Liver (tissue), 9 donors: ENCODE data around the gene CFAP221. TPM values are rescaled to one million over a fixed set of nuclear protein-coding genes. Genes with fewer than 3 reads are reported as not detected.

Source experiments
- DNase-seq: peaks from one replicate; pipeline ENCODE4 v3.0.0-alpha.2; 2017; ENCODE audit warnings: low spot score
- H3K27ac ChIP-seq, 2 donors: one replicate each; pipeline ENCODE4 v1.7.0; 2013; ENCODE audit warnings: inconsistent platforms in 2 of 2, low read length in 2 of 2, control low read depth in 1 of 2, low read depth in 1 of 2, mild to moderate bottlenecking in 1 of 2
- H3K27me3 ChIP-seq, 4 donors: one replicate each; pipeline versions ENCODE4 v1.6.1 to v1.7.0; 2013; ENCODE audit warnings: low read length in 3 of 4, inconsistent platforms in 1 of 4, mild to moderate bottlenecking in 1 of 4, moderate library complexity in 1 of 4; ENCODE audit not compliant: control insufficient read depth in 4 of 4, insufficient read depth in 4 of 4
- H3K36me3 ChIP-seq, 4 donors: one replicate each; pipeline versions ENCODE4 v1.6.1 to v1.7.0; 2013; ENCODE audit warnings: low read length in 3 of 4, mild to moderate bottlenecking in 3 of 4, low read depth in 1 of 4, moderate library complexity in 1 of 4; ENCODE audit not compliant: control insufficient read depth in 4 of 4, insufficient read depth in 3 of 4
- H3K4me1 ChIP-seq, 4 donors: one replicate each; pipeline versions ENCODE4 v1.6.1 to v1.7.0; 2013; ENCODE audit warnings: low read length in 3 of 4, mild to moderate bottlenecking in 3 of 4, moderate library complexity in 1 of 4; ENCODE audit not compliant: control insufficient read depth in 4 of 4, insufficient read depth in 4 of 4
- H3K4me3 ChIP-seq, 3 donors: one replicate each; pipeline versions ENCODE4 v1.6.1 to v1.7.0; 2013; ENCODE audit warnings: low read length in 3 of 3, control low read depth in 1 of 3, low read depth in 1 of 3, mild to moderate bottlenecking in 1 of 3
- H3K9ac ChIP-seq, 2 donors: one replicate each; pipeline ENCODE4 v1.7.0; 2013; ENCODE audit warnings: low read length in 2 of 2, mild to moderate bottlenecking in 2 of 2, moderate library complexity in 2 of 2, control low read depth in 1 of 2, low read depth in 1 of 2
- H3K9me3 ChIP-seq, 4 donors: one replicate each; pipeline versions ENCODE4 v1.6.1 to v1.7.0; 2013; ENCODE audit warnings: low read length in 3 of 4; ENCODE audit not compliant: control insufficient read depth in 4 of 4
- ATF3 ChIP-seq: IDR thresholded peaks from 2 replicates; pipeline ENCODE4 v1.6.1; 2016; ENCODE audit warnings: antibody characterized with exemption
- CTCF ChIP-seq: fragments of 150-350 bp; IDR thresholded peaks from 2 replicates; pipeline ENCODE4 v1.5.1; 2017; ENCODE audit warnings: improper control_type of control experiment, low read depth, low read length; ENCODE audit not compliant: missing input control
- EGR1 ChIP-seq, 2 donors: IDR thresholded peaks; 2 replicates each; pipeline ENCODE4 v1.6.1; 2016 to 2018; ENCODE audit warnings: antibody characterized with exemption in 2 of 2, low read depth in 2 of 2
- FOXA1 ChIP-seq: IDR thresholded peaks from 2 replicates; pipeline ENCODE4 v1.6.1; 2016; ENCODE audit warnings: antibody characterized with exemption
- FOXA2 ChIP-seq: IDR thresholded peaks from 2 replicates; pipeline ENCODE4 v1.6.1; 2016; ENCODE audit warnings: antibody characterized with exemption
- GABPA ChIP-seq, 2 donors: IDR thresholded peaks in 1 of 2; conservative IDR thresholded peaks in 1 of 2; 2 replicates each; pipeline ENCODE4 v1.6.1; 2016; ENCODE audit warnings: antibody characterized with exemption in 2 of 2, mild to moderate bottlenecking in 1 of 2, moderate library complexity in 1 of 2
- HNF4A ChIP-seq, 2 donors: conservative IDR thresholded peaks; 2 replicates each; pipeline ENCODE4 v1.6.1; 2016; ENCODE audit warnings: antibody characterized with exemption in 2 of 2, mild to moderate bottlenecking in 2 of 2
- JUND ChIP-seq, 2 donors: IDR thresholded peaks; 2 replicates each; pipeline ENCODE4 v1.6.1; 2016; ENCODE audit warnings: antibody characterized with exemption in 2 of 2
- MAX ChIP-seq: IDR thresholded peaks from 2 replicates; pipeline ENCODE4 v1.6.1; 2016; ENCODE audit warnings: antibody characterized with exemption
- NR2F2 ChIP-seq: IDR thresholded peaks from 2 replicates; pipeline ENCODE4 v1.6.1; 2016; ENCODE audit warnings: antibody characterized with exemption
- RAD21 ChIP-seq, 2 donors: IDR thresholded peaks; 2 replicates each; pipeline ENCODE4 v1.6.1; 2016; ENCODE audit warnings: antibody characterized with exemption in 2 of 2, mild to moderate bottlenecking in 2 of 2
- REST ChIP-seq: IDR thresholded peaks from 2 replicates; pipeline ENCODE4 v1.6.1; 2016; ENCODE audit warnings: antibody characterized with exemption, mild to moderate bottlenecking
- RXRA ChIP-seq, 2 donors: IDR thresholded peaks; 2 replicates each; pipeline ENCODE4 v1.6.1; 2017 to 2018; ENCODE audit warnings: antibody characterized with exemption in 2 of 2, mild to moderate bottlenecking in 1 of 2
- SP1 ChIP-seq: IDR thresholded peaks from 2 replicates; pipeline ENCODE4 v1.6.1; 2018; ENCODE audit warnings: antibody characterized with exemption, mild to moderate bottlenecking
- TAF1 ChIP-seq: conservative IDR thresholded peaks from 2 replicates; pipeline ENCODE4 v1.6.1; 2016; ENCODE audit warnings: antibody characterized with exemption, mild to moderate bottlenecking
- YY1 ChIP-seq: IDR thresholded peaks from 2 replicates; pipeline ENCODE4 v1.6.1; 2016; ENCODE audit warnings: antibody characterized with exemption, mild to moderate bottlenecking
- ZBTB33 ChIP-seq: IDR thresholded peaks from 2 replicates; pipeline ENCODE4 v1.6.1; 2016; ENCODE audit warnings: antibody characterized with exemption
- WGBS: extraction: QIAGEN DNeasy Blood & Tissue Kit; methylation state at CpG from one replicate; pipeline ENCODE4 v1.1.7; 2013; 5-methylcytosine and 5-hydroxymethylcytosine counted together
- polyA plus RNA-seq, 2 donors: library from polyadenylated mRNA; stranded (reverse) in 1 of 2; unstranded in 1 of 2; fragments of 200-250 nt in 1 of 2; fragments of >200 nt in 1 of 2; fragmentation: Nextera tagmentation in 1 of 2; extraction: Ambion mirVana in 1 of 2; gene quantifications; one replicate each; pipeline versions ENCODE4 v1.2.1 to v1.2.3, GENCODE V29; 2013 to 2015
- total RNA-seq, 2 donors: library from RNA; depleted of rRNA; stranded (reverse); fragments of >200 nt; gene quantifications; one replicate each; pipeline ENCODE4 v1.2.3, GENCODE V29; 2014
- donor health status: healthy.
- donor health status: healthy.
- donor health status: healthy.
- donor health status: healthy.
- donor health status: healthy.

Gene CFAP221
- total and polyA plus RNA-seq, 4 donors = 0.23 to 3.1 (median 1.2) TPM

GRCh38 chr2:119517433-119517832 lies 26.8 kb upstream of the CFAP221 start:
- Histone ChIP-seq H3K4me3 (no peak overlapping the region), H3K4me1 (no peaks in the 10 kb centered on the region), H3K9ac (no peak overlapping the region), H3K36me3 (no peaks in the 10 kb centered on the region), H3K9me3 (no peaks in the 10 kb centered on the region), H3K27me3 (peaks cover 0 to 2% (median 0%) of the 10 kb centered on the region in 4 donors), H3K27ac (no peak overlapping the region)
- WGBS = 43% methylated on average over 7 of the region's 7 CpGs
- TF ChIP-seq RAD21 (IDR thresholded peaks at IDR 0.05) (peak; percentile 74 to 89), CTCF (peak; percentile 66), SP1 (no peak)
- DNase-seq = peak; percentile 61

GRCh38 chr2:119518401-119519056 lies 25.7 kb upstream of the CFAP221 start:
- WGBS = 91% methylated on average over 10 of the region's 10 CpGs
- H3K9ac ChIP-seq = no peak overlapping the region
- no peaks in the 10 kb centered on the region for H3K9me3 ChIP-seq
- no peak overlapping the region for H3K4me3 ChIP-seq
- no peaks in the 10 kb centered on the region for H3K36me3 ChIP-seq
- H3K27me3 ChIP-seq = peaks cover 0 to 10% (median 3%) of the 10 kb centered on the region in 4 donors
- no peak overlapping the region for H3K27ac ChIP-seq
- DNase-seq = no peak
- peaks cover 0 to 2% (median 1%) of the 10 kb centered on the region in 4 donors for H3K4me1 ChIP-seq
- no peak for TF ChIP-seq NR2F2
- no peak for TF ChIP-seq ATF3
- no peak for TF ChIP-seq FOXA2

GRCh38 chr2:119519057-119519408 lies 25.2 kb upstream of the CFAP221 start:
- DNase-seq = no peak
- Histone ChIP-seq H3K4me1 (peaks cover 0 to 7% (median 6%) of the 10 kb centered on the region in 4 donors), H3K4me3 (no peak overlapping the region), H3K36me3 (no peaks in the 10 kb centered on the region), H3K9ac (no peak overlapping the region), H3K9me3 (no peaks in the 10 kb centered on the region), H3K27me3 (peaks cover 0 to 13% (median 5%) of the 10 kb centered on the region in 4 donors), H3K27ac (no peak overlapping the region)
- 96% methylated on average over 10 of the region's 10 CpGs for WGBS
- no peak for TF ChIP-seq REST
- no peak for TF ChIP-seq FOXA2
- TF ChIP-seq HNF4A (conservative IDR thresholded peaks at IDR 0.05) = no peak
- TF ChIP-seq MAX = no peak
- TF ChIP-seq YY1 = no peak
- TF ChIP-seq TAF1 = no peak
- TF ChIP-seq SP1 = no peak
- TF ChIP-seq GABPA (IDR thresholded peaks at IDR 0.05 in 1 of 2, conservative IDR thresholded peaks at IDR 0.05 in 1 of 2) = no peak
- TF ChIP-seq NR2F2 = no peak
- TF ChIP-seq JUND (IDR thresholded peaks at IDR 0.05) = no peak
- TF ChIP-seq FOXA1 = no peak
- no peak for TF ChIP-seq CTCF
- no peak for TF ChIP-seq ZBTB33
- TF ChIP-seq RAD21 (IDR thresholded peaks at IDR 0.05) = no peak
- no peak for TF ChIP-seq RXRA (IDR thresholded peaks at IDR 0.05)
- no peak for TF ChIP-seq EGR1 (IDR thresholded peaks at IDR 0.05; ENCODE audit: low read depth in 2 of 2)
- no peak for TF ChIP-seq ATF3
